Lower leg skin (tissue), 3 donors: ENCODE results near the gene GMEB1.

Experiments used
- CTCF ChIP-seq, 3 donors: fragments of 450-650 bp; IDR thresholded peaks; one replicate each; pipeline ENCODE4 v1.5.1; 2016; ENCODE audit warnings: antibody characterized with exemption in 3 of 3, mild to moderate bottlenecking in 3 of 3, moderate library complexity in 2 of 3
- POLR2A ChIP-seq, 2 donors: fragments of 450-650 bp; IDR thresholded peaks; one replicate each; pipeline ENCODE4 v1.6.1; 2016 to 2017; ENCODE audit warnings: antibody characterized with exemption in 2 of 2, mild to moderate bottlenecking in 1 of 2, moderate library complexity in 1 of 2

- TF ChIP-seq CTCF (IDR thresholded peaks at IDR 0.05) (no peak), POLR2A (IDR thresholded peaks at IDR 0.05) (no peak)
These were observed 75.6 kb downstream of the GMEB1 start for GRCh38 chr1:28744184-28744583.
